ENCODE data around the gene CCDC88C.
A peak's percentile ranks its signal among the peaks of the same experiment; 100 is the strongest.

The CCDC88C gene

DNA sequence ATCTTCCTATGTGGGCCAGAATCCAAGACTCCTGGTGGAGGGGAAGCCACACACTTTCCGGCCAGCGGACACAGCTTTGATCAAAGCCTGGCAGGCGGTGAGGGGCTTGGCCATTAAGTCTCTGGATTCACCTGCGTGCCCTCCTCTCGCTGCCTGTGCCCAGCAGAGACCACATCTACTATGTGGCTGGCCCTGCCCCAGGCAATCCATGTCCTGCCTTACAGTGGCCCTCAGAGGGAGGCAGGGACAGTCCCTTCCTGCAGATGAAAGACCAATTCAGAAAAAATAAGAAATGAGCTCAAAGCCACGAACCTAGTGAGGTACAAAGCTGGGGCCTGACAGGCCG, 90.4 kb downstream of the CCDC88C start:
- H3K9me3 ChIP-seq (ENCODE audit: insufficient read depth, low read length): no peaks in the 10 kb centered on the region
- H3K27ac ChIP-seq (ENCODE audit: low read length): no peak overlapping the region
- peaks cover 21% of the 10 kb centered on the region for H4K20me1 ChIP-seq (ENCODE audit: insufficient read depth, low read length)
- peaks cover 44% of the 10 kb centered on the region for H3K36me3 ChIP-seq (replicated peaks; ENCODE audit: low read depth, low read length)
- H3K4me3 ChIP-seq (ENCODE audit: low read length): no peak overlapping the region
- no peak overlapping the region for H3K4me2 ChIP-seq (ENCODE audit: low read length)
- H3K9ac ChIP-seq (ENCODE audit: low read length): no peak overlapping the region
- no peaks in the 10 kb centered on the region for H3K27me3 ChIP-seq (ENCODE audit: low read depth, low read length)
- H2AFZ ChIP-seq (ENCODE audit: low read depth, low read length): no peak overlapping the region
- peaks cover 4% of the 10 kb centered on the region; the same call in 1 of the 2 replicates for H3K79me2 ChIP-seq (ENCODE audit: low read length)
- peaks cover 33% of the 10 kb centered on the region for H3K4me1 ChIP-seq (ENCODE audit: low read length)
- TF ChIP-seq CTCF (IDR thresholded peaks at IDR 0.05; ENCODE audit: low read depth, low read length) (no peak), EZH2phosphoT487 (IDR thresholded peaks at IDR 0.05; ENCODE audit: low read depth) (no peak)

GRCh38 chr14:91326514-91327249, 90.9 kb downstream of the CCDC88C start:
- Histone ChIP-seq H3K27ac (ENCODE audit: low read length) (no peak overlapping the region), H3K9me3 (ENCODE audit: insufficient read depth, low read length) (no peaks in the 10 kb centered on the region), H3K4me2 (ENCODE audit: low read length) (no peak overlapping the region), H3K27me3 (ENCODE audit: low read depth, low read length) (no peaks in the 10 kb centered on the region), H3K79me2 (ENCODE audit: low read length) (peaks cover 4% of the 10 kb centered on the region; the same call in 1 of the 2 replicates), H3K4me3 (ENCODE audit: low read length) (no peak overlapping the region), H4K20me1 (ENCODE audit: insufficient read depth, low read length) (peaks cover 18% of the 10 kb centered on the region), H3K4me1 (ENCODE audit: low read length) (peaks cover 38% of the 10 kb centered on the region), H2AFZ (ENCODE audit: low read depth, low read length) (no peak overlapping the region), H3K36me3 (replicated peaks; ENCODE audit: low read depth, low read length) (peaks cover 44% of the 10 kb centered on the region), H3K9ac (ENCODE audit: low read length) (no peak overlapping the region)
- TF ChIP-seq CTCF (IDR thresholded peaks at IDR 0.05; ENCODE audit: low read depth, low read length) (no peak), EZH2phosphoT487 (IDR thresholded peaks at IDR 0.05; ENCODE audit: low read depth) (no peak)

GRCh38 chr14:91324606-91325575, 92.7 kb downstream of the CCDC88C start:
- Histone ChIP-seq H3K27me3 (ENCODE audit: low read depth, low read length) (no peaks in the 10 kb centered on the region), H3K9me3 (ENCODE audit: insufficient read depth, low read length) (no peaks in the 10 kb centered on the region), H3K9ac (ENCODE audit: low read length) (peak overlapping the region; percentile 62), H3K4me1 (ENCODE audit: low read length) (peaks cover 52% of the 10 kb centered on the region), H4K20me1 (ENCODE audit: insufficient read depth, low read length) (peaks cover 13% of the 10 kb centered on the region), H3K4me2 (ENCODE audit: low read length) (peak overlapping the region; percentile 75), H3K79me2 (ENCODE audit: low read length) (peaks cover 14% of the 10 kb centered on the region; the same call in 1 of the 2 replicates), H3K36me3 (replicated peaks; ENCODE audit: low read depth, low read length) (peaks cover 58% of the 10 kb centered on the region), H2AFZ (ENCODE audit: low read depth, low read length) (no peak overlapping the region), H3K27ac (ENCODE audit: low read length) (peak overlapping the region; percentile 90), H3K4me3 (ENCODE audit: low read length) (peak overlapping the region; percentile 61)
- no peak for TF ChIP-seq EZH2phosphoT487 (IDR thresholded peaks at IDR 0.05; ENCODE audit: low read depth)
- no peak for TF ChIP-seq CTCF (IDR thresholded peaks at IDR 0.05; ENCODE audit: low read depth, low read length)

Data from OCI-LY3 (cell line).